ENCODE data around the gene TAS2R31. TPM values are rescaled to one million over a fixed set of nuclear protein-coding genes. Genes with fewer than 3 reads are reported as not detected.
"Not testable (repeated sequence)": the region's sequence is repeated elsewhere in the genome, so short reads cannot be mapped to it uniquely, and the experiment has no call there.

Gene TAS2R31
- total and polyA plus RNA-seq, 8 donors = 0.33 to 27.2 (median 13.7) TPM; not detected in 4

DNA sequence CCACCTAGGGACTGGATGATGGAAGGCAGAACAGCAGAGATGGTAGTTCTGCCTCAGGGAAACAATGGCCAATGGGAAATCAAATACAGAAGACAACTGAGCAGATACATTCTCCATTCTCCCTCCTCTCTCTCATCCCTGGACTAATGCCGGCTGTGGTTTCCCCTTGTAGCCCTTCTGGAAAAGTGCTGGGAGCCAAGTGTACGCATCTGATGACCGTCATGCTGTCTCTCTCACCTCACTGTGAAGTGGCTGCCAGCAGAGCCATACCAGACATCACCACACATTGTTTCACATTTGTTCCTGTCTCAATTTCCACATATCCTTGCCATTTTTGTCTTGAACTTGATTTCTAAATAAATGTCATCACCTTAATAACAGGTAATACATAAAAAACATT, 27.8 kb upstream of the TAS2R31 start:
- Histone ChIP-seq H3K36me3 (no peaks in the 10 kb centered on the region), H3K27ac (no peak overlapping the region), H3K4me1 (no peaks in the 10 kb centered on the region), H3K9me3 (no peaks in the 10 kb centered on the region), H3K4me3 (no peak overlapping the region), H3K27me3 (no peaks in the 10 kb centered on the region)
- TF ChIP-seq POLR2A (IDR thresholded peaks at IDR 0.05) (no peak), EP300 (IDR thresholded peaks at IDR 0.05) (no peak), POLR2AphosphoS5 (IDR thresholded peaks at IDR 0.05) (no peak)
- TF ChIP-seq, protein P1, sequence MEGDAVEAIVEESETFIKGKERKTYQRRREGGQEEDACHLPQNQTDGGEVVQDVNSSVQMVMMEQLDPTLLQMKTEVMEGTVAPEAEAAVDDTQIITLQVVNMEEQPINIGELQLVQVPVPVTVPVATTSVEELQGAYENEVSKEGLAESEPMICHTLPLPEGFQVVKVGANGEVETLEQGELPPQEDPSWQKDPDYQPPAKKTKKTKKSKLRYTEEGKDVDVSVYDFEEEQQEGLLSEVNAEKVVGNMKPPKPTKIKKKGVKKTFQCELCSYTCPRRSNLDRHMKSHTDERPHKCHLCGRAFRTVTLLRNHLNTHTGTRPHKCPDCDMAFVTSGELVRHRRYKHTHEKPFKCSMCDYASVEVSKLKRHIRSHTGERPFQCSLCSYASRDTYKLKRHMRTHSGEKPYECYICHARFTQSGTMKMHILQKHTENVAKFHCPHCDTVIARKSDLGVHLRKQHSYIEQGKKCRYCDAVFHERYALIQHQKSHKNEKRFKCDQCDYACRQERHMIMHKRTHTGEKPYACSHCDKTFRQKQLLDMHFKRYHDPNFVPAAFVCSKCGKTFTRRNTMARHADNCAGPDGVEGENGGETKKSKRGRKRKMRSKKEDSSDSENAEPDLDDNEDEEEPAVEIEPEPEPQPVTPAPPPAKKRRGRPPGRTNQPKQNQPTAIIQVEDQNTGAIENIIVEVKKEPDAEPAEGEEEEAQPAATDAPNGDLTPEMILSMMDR (IDR thresholded peaks at IDR 0.05) = no peak
- no peak for DNase-seq
- 89 to 100% (median 96%) methylated on average over 3 of the region's 3 CpGs for WGBS, 5 donors
- intact Hi-C loops (cut with DNase I; ENCODE audit: low total_unique reads) = no loop called here

DNA sequence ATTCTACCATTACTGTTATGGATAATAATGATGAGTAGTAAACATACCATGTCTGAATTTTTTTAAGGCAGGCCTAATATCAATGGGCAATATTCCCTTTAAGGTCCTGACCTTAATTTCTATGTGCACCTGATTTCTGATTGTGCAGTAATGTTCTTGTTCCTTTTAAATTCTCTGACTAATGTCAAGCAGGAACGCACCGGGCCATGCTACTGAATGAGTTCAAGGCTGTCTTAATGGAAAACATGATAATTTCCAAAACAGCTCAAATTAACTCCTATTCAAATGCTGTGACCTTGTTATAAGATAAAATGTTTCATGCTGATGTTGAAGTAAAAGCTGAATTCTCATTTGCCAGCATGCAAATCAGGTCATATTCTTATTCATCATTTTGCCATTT, 24.1 kb upstream of the TAS2R31 start:
- Histone ChIP-seq H3K27me3 (no peaks in the 10 kb centered on the region), H3K4me1 (no peaks in the 10 kb centered on the region), H3K9me3 (peaks cover 0 to 12% (median 4%) of the 10 kb centered on the region in 4 donors), H3K27ac (no peak overlapping the region), H3K4me3 (no peak overlapping the region), H3K36me3 (peaks cover 0 to 6% (median 0%) of the 10 kb centered on the region in 4 donors)
- intact Hi-C loops (cut with DNase I; ENCODE audit: low total_unique reads) = no loop called here
- TF ChIP-seq POLR2AphosphoS5 (IDR thresholded peaks at IDR 0.05) (no peak), POLR2A (IDR thresholded peaks at IDR 0.05) (no peak), EP300 (IDR thresholded peaks at IDR 0.05) (no peak)
- TF ChIP-seq, protein P1 (IDR thresholded peaks at IDR 0.05) = no peak
- 90 to 95% (median 93%) methylated on average over 2 of the region's 2 CpGs for WGBS, 5 donors
- no peak for DNase-seq

GRCh38 chr12:11049806-11050531, 18.8 kb upstream of the TAS2R31 start:
- H3K27me3 ChIP-seq; H3K4me1 ChIP-seq; H3K4me3 ChIP-seq; DNase-seq; intact Hi-C loops (cut with DNase I; ENCODE audit: low total_unique reads); H3K27ac ChIP-seq: not testable (repeated sequence)
- WGBS, 5 donors = 93 to 97% (median 96%) methylated on average over 7 of the region's 7 CpGs
- Histone ChIP-seq H3K9me3 (peaks cover 0 to 18% (median 6%) of the 10 kb centered on the region in 4 donors), H3K36me3 (peaks cover 0 to 21% (median 15%) of the 10 kb centered on the region in 4 donors)

DNA sequence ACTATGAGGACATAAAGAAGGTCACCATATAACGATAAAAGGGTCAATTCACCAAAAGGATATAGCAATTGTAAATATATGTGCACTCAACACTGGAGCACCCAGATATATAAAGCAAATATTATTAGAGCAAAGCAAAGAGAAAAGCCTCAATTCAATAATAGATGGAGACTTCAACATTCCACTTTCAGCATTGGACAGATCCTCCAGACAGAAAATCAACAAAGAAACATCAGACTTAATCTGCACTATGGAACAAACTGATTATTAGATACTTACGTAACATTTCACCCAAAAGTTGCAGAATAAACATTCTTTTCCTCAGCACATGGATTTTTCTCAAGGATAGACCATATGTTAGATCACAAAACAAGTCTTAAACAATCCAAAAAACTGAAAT, 10.2 kb upstream of the TAS2R31 start:
- 32 to 60% (median 37%) methylated on average over 2 of the region's 2 CpGs for WGBS, 5 donors
- H3K4me1 ChIP-seq; intact Hi-C loops (cut with DNase I; ENCODE audit: low total_unique reads); H3K27ac ChIP-seq; DNase-seq; H3K9me3 ChIP-seq; H3K4me3 ChIP-seq; H3K27me3 ChIP-seq: not testable (repeated sequence)
- H3K36me3 ChIP-seq = peaks cover 0 to 13% (median 10%) of the 10 kb centered on the region in 4 donors

GRCh38 chr12:11040162-11040561, 9.0 kb upstream of the TAS2R31 start:
- WGBS, 5 donors = 60 to 84% (median 76%) methylated on average over 1 of the region's 1 CpG
- Histone ChIP-seq H3K9me3 (no peaks in the 10 kb centered on the region), H3K4me3 (no peak overlapping the region), H3K36me3 (peaks cover 0 to 8% (median 6%) of the 10 kb centered on the region in 4 donors), H3K4me1 (no peaks in the 10 kb centered on the region), H3K27me3 (no peaks in the 10 kb centered on the region), H3K27ac (no peak overlapping the region)
- intact Hi-C loops (cut with DNase I; ENCODE audit: low total_unique reads) = no loop called here
- TF ChIP-seq, protein P1 (IDR thresholded peaks at IDR 0.05) = no peak
- no peak for TF ChIP-seq POLR2AphosphoS5 (IDR thresholded peaks at IDR 0.05)
- TF ChIP-seq EP300 (IDR thresholded peaks at IDR 0.05) = no peak
- TF ChIP-seq POLR2A (IDR thresholded peaks at IDR 0.05) = no peak
- no peak for DNase-seq
